HepG2 (cell line): ENCODE data around the gene PPIL6. TPM values are rescaled to one million over a fixed set of nuclear protein-coding genes. Genes with fewer than 3 reads are reported as not detected.

ENCODE experiments used
- HMGXB4 ChIP-seq, 2 experiments: sonication (generic) in 1 of 2; formaldehyde crosslinking in 1 of 2; IDR thresholded peaks; 2 replicates each; pipeline versions ENCODE4 v1.4.0 to v1.6.1; 2018 to 2020; ENCODE audit warnings: missing genetic modification reagents in 2 of 2, borderline replicate concordance in 1 of 2, low read depth in 1 of 2, mild to moderate bottlenecking in 1 of 2, missing biosample characterization in 1 of 2
- HNRNPUL1 ChIP-seq: fragments of 200-400 bp; formaldehyde crosslinking; IDR thresholded peaks from 2 replicates; pipeline ENCODE4 v1.6.1; 2017; ENCODE audit warnings: low read depth, mild to moderate bottlenecking, low read length, moderate library complexity
- HOMEZ ChIP-seq: IDR thresholded peaks from 2 replicates; pipeline ENCODE4 v1.6.1; 2016; ENCODE audit warnings: low read depth
- MLXIP ChIP-seq: sonication (generic); formaldehyde crosslinking; IDR thresholded peaks from 2 replicates; pipeline ENCODE4 v1.9.0; 2021; ENCODE audit warnings: missing genetic modification reagents, borderline replicate concordance
- PHF20 ChIP-seq: sonication (generic); formaldehyde crosslinking; IDR thresholded peaks from 2 replicates; pipeline ENCODE4 v1.5.0; 2020; ENCODE audit warnings: mild to moderate bottlenecking, missing genetic modification reagents
- SOX6 ChIP-seq, 2 experiments: fragments of 450-650 bp in 1 of 2; sonication (generic) in 1 of 2; formaldehyde crosslinking in 1 of 2; IDR thresholded peaks; 2 replicates each; pipeline versions ENCODE4 v1.4.0 to v1.6.1; 2017 to 2020; ENCODE audit warnings: antibody characterized with exemption in 1 of 2, mild to moderate bottlenecking in 1 of 2, missing genetic modification reagents in 1 of 2
- TCF12 ChIP-seq, 2 experiments: fragments of 450-650 bp in 1 of 2; sonication (generic) in 1 of 2; formaldehyde crosslinking in 1 of 2; IDR thresholded peaks; 2 replicates each; pipeline versions ENCODE4 v1.6.1 to v1.8.0; 2017 to 2022; ENCODE audit warnings: antibody characterized with exemption in 1 of 2, mild to moderate bottlenecking in 1 of 2, missing genetic modification reagents in 1 of 2, moderate library complexity in 1 of 2
- TFE3 ChIP-seq: IDR thresholded peaks from 2 replicates; pipeline ENCODE4 v1.6.1; 2016
- THAP8 ChIP-seq: sonication (generic); formaldehyde crosslinking; IDR thresholded peaks from 2 replicates; pipeline ENCODE4 v1.5.1; 2020; ENCODE audit warnings: missing genetic modification reagents, mild to moderate bottlenecking, borderline replicate concordance
- ZBTB14 ChIP-seq: sonication (generic); formaldehyde crosslinking; IDR thresholded peaks from 2 replicates; pipeline ENCODE4 v1.4.0; 2020; ENCODE audit warnings: missing genetic modification reagents
- ZNF280D ChIP-seq: sonication (generic); formaldehyde crosslinking; IDR thresholded peaks from 2 replicates; pipeline ENCODE4 v1.5.1; 2020; ENCODE audit warnings: mild to moderate bottlenecking, missing genetic modification reagents
- ZNF747 ChIP-seq: sonication (generic); formaldehyde crosslinking; IDR thresholded peaks from 2 replicates; pipeline ENCODE4 v1.8.1; 2023; ENCODE audit warnings: missing genetic modification reagents, mild to moderate bottlenecking, borderline replicate concordance
- polyA plus RNA-seq, 8 experiments: library from polyadenylated mRNA; depleted of rRNA in 3 of 8; stranded (reverse) in 7 of 8; unstranded in 1 of 8; fragments of >200 nt; fragmentation: Illumina TruSeq in 4 of 8; extraction: Trizol in 4 of 8; gene quantifications; 2 replicates each; pipeline versions ENCODE4 v1.2.1 to v1.2.3, GENCODE V29; 2011 to 2016; ENCODE audit warnings: low read depth in 4 of 8, missing spikeins in 1 of 8, mixed read lengths in 1 of 8; ENCODE audit not compliant: insufficient read depth in 1 of 8
- total RNA-seq, 5 experiments: library from RNA; depleted of rRNA; stranded (reverse); fragments of >200 nt; fragmentation: Illumina TruSeq; extraction: Trizol; gene quantifications; 2 replicates each; pipeline ENCODE4 v1.2.3, GENCODE V29; 2016; ENCODE audit warnings: low read depth in 1 of 5

The PPIL6 gene
- total and polyA plus RNA-seq, 2 of the 13 experiments (the other 11 are each of a cell fraction or from before 2014, with no cell fraction given): 0.22 to 0.46 TPM

GRCh38 chr6:109440331-109441068 is at the start of gene PPIL6, which contains the start of gene SMPD2 (continued):
- TF ChIP-seq ZNF747 (no peak), MLXIP (CRISPR knock-in tag) (0 out of 2 replicates have a peak, but pooled peaks have one; percentile 69), HOMEZ (CRISPR knock-in tag) (no peak), HMGXB4 (CRISPR knock-in tag; IDR thresholded peaks at IDR 0.05; ENCODE audit: borderline replicate concordance in 1 of 2, low read depth in 1 of 2) (peak; percentile 85 to 95), HNRNPUL1 (no peak; the same call in 1 of the 2 replicates), PHF20 (CRISPR knock-in tag) (no peak), SOX6 (IDR thresholded peaks at IDR 0.05) (no peak), SOX6 (CRISPR knock-in tag; IDR thresholded peaks at IDR 0.05) (peak; percentile 37), ZNF280D (no peak), THAP8 (CRISPR knock-in tag) (no peak), ZBTB14 (peak; percentile 92), TFE3 (CRISPR knock-in tag) (no peak), TCF12 (IDR thresholded peaks at IDR 0.05) (no peak), TCF12 (CRISPR knock-in tag; IDR thresholded peaks at IDR 0.05) (no peak; the same call in 1 of the 2 replicates)
